SHP77 treated with DMSO at 0.1 percent for 48 hours (cell line): ENCODE data around the gene ANAPC2.

Experiments used
- DNase-seq: peaks from one replicate; lab custom pipeline; 2025; lab: John Stamatoyannopoulos, UW

The ANAPC2 gene, protein sequence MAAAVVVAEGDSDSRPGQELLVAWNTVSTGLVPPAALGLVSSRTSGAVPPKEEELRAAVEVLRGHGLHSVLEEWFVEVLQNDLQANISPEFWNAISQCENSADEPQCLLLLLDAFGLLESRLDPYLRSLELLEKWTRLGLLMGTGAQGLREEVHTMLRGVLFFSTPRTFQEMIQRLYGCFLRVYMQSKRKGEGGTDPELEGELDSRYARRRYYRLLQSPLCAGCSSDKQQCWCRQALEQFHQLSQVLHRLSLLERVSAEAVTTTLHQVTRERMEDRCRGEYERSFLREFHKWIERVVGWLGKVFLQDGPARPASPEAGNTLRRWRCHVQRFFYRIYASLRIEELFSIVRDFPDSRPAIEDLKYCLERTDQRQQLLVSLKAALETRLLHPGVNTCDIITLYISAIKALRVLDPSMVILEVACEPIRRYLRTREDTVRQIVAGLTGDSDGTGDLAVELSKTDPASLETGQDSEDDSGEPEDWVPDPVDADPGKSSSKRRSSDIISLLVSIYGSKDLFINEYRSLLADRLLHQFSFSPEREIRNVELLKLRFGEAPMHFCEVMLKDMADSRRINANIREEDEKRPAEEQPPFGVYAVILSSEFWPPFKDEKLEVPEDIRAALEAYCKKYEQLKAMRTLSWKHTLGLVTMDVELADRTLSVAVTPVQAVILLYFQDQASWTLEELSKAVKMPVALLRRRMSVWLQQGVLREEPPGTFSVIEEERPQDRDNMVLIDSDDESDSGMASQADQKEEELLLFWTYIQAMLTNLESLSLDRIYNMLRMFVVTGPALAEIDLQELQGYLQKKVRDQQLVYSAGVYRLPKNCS

DNA sequence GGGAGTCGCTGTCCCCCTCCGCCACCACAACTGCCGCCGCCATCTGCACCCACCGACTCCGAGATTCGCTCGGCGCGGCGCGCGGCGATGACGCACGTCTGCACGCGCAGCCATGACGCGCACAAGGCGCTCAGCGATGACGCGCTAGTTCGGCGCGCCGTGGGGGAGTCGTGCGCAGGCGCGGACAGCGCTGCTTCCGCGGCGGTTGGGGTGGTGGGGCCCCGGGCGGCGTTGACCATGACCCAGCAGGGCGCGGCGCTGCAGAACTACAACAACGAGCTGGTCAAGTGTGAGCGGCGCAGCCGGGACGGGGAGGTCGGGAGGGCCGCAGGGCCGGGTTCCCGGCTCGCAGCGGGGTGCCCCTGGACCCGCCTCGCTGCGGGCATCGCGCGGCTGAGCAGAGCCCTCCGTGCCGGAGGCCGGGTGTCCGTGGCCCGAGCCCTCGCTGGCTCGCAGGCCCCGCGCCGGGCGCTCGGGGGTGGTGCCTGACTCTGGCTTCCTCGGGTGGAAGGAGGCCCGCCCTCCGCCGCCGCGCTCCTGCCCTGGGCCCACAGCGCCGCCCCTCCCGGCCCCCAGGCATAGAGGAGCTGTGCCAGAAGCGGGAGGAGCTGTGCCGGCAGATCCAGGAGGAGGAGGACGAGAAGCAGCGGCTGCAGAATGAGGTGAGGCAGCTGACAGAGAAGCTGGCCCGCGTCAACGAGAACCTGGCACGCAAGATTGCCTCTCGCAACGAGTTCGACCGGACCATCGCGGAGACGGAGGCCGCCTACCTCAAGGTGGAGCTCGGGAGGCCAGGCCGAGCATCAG, at the start of gene ANAPC2, which contains the start of gene SSNA1:
ANAPC2 (minus strand) TSS at position 71 of the 807 bp plus-strand sequence; CDS start at position 43, 28 bp downstream.
SSNA1 (plus strand) TSS at position 187 of the 807 bp plus-strand sequence; CDS start at position 238, 51 bp downstream.
- peak; percentile 26 for DNase-seq

- DNase-seq, result no peak
These were observed 48.6 kb upstream of the ANAPC2 start for GRCh38 chr9:137236936-137237421.

GRCh38 chr9:137236238-137236935, 48.0 kb upstream of the ANAPC2 start:
- DNase-seq, result peak; percentile 18

- no peak for DNase-seq
These were observed 47.3 kb upstream of the ANAPC2 start for GRCh38 chr9:137235424-137236237.

GRCh38 chr9:137234758-137235423, 46.5 kb upstream of the ANAPC2 start:
- DNase-seq, result no peak

DNA sequence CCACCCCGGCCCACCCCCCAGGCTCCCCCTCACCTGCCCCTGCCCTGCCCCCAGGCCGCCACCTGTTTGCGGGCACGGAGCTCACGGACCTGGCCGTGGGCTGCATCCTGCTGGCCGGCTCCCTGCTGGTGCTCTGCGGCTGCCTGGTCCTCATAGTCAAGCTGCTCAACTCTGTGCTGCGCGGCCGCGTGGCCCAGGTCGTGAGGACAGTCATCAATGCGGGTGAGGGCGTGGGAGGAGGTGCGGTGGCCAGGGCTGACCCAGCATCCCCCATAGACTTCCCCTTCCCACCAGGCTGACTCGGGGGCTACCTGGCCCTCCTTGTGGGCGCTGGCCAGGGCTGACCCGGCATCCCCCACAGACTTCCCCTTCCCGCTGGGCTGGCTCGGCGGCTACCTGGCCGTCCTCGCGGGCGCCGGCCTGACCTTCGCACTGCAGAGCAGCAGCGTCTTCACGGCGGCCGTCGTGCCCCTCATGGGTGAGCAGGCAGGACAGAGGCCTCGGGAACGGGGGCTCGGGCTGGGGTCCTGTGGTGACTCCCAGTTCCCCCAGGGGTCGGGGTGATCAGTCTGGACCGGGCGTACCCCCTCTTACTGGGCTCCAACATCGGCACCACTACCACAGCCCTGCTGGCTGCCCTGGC, 45.8 kb upstream of the ANAPC2 start:
- DNase-seq, result no peak

DNA sequence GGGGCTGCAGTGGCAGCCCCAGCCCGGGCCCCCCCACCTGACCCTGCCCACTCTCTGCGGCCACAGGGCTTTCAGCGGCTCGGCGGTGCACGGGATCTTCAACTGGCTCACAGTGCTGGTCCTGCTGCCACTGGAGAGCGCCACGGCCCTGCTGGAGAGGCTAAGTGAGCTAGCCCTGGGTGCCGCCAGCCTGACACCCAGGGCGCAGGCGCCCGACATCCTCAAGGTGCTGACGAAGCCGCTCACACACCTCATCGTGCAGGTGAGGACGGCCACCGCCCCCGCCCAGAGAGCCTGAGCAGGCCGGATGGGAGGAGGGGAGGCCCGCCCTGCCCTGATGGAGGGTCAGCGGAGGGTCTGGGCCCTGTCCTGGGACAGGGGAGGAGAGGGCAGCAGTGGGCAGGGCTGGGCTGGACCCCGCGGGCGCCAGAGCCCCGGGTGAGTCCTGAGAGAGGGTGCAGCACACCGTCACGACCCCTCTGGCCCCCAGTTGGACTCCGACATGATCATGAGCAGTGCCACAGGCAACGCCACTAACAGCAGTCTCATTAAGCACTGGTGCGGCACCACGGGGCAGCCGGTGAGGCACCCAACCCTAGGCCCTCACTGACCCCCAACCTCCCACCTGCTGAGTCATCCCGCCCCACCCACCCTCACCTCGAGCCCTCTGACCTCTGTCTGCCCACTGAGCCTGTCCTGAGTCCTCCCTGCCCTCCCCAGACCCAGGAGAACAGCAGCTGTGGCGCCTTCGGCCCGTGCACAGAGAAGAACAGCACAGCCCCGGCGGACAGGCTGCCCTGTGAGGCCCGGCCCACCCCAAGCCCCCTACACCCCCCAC, 45.0 kb upstream of the ANAPC2 start:
- no peak for DNase-seq

- DNase-seq, result no peak
These were observed 44.1 kb upstream of the ANAPC2 start for GRCh38 chr9:137232510-137232909.

GRCh38 chr9:137232101-137232500, 43.7 kb upstream of the ANAPC2 start:
- DNase-seq, result no peak

- no peak for DNase-seq
These were observed 43.1 kb upstream of the ANAPC2 start for GRCh38 chr9:137231372-137232039.

GRCh38 chr9:137230705-137231371, 42.5 kb upstream of the ANAPC2 start, which contains the start of gene SLC34A3:
Gene SLC34A3, plus strand, starts transcription at chr9:137230901. Its CDS starts 802 bp downstream, at chr9:137231703.
- no peak for DNase-seq

DNA sequence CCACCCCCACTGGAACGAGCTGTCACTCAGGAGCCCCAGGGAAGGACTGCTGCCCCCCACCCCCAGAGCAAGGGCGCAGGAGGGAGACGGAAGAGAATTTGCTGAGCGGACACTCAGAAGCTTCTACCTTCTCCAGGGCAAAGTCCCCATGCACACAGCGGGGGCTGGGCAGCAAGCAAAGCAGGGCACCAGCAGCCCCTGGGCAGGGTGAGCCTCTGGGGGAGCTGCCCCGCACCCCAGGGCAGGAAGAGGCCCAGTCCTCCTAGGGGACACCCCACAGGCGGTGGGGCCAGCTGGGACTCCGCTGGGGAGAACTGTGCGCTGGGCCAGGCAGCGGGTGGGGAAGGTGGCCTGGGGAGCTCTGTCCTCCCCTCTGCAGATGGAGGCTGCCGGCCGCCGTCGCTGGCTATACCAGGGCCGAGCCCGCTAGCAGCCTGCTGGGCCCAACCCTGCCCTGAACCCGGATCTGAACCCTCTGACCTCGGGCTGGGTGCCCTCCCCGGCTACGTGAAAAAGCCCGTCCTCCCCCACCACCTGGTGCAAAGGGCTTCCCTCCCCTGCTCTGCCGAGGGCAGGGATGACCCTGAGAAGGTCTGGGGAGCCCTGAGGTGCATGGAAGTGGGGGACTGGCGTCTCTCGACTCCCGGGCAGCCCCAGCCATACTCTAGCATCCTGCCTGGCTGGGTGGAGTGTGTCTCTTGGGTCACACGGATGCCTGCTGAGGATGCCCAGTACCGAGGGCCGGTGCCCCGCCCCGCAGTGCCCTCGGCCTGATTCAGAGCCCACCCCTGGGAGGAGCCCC, 41.7 kb upstream of the ANAPC2 start:
- DNase-seq, result no peak

DNA sequence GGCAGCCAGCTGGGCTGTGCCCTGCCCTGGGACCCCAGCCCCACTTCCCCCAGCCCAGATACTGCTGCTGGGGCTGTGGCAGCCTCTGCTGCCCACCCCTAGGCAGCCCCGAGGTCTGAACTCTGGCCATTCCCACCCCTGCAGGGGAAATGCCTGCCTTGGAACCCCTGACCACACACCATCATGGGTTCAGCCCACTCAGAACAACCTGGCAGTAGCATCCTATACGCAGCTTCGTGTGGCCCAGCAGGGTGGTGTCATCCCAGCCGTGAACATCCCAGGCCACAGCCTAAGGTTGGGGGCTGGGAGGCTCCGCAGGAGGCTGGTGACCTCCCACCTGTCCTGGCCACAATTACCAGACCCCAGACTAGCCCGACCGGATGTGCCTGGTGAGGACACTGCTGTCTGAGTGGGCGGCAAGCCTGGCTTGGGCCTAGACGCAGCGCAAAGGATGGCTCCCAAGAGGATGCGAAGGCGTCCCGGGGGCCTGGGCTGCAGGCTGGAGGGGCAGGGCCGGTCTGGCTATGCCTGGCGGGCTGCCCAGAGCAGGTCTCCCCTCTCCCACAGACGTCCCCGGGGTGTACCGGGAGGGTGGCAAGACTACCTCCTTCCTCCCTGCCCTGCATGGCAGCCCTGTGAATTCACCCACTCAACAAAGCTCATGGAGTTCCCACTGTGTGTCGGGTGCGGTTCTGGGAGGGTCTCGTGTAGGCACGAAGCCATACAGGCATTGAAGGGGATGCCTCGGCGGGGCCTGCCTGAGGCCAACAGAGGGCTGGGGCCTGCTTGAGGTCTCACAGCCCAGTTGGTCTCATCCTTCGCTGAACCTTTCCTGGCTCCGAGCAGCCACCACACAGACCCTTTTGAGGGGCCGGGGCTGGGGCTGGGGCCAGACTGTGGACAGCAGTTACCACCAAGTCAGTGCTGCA, 40.9 kb upstream of the ANAPC2 start:
- DNase-seq, result no peak

DNA sequence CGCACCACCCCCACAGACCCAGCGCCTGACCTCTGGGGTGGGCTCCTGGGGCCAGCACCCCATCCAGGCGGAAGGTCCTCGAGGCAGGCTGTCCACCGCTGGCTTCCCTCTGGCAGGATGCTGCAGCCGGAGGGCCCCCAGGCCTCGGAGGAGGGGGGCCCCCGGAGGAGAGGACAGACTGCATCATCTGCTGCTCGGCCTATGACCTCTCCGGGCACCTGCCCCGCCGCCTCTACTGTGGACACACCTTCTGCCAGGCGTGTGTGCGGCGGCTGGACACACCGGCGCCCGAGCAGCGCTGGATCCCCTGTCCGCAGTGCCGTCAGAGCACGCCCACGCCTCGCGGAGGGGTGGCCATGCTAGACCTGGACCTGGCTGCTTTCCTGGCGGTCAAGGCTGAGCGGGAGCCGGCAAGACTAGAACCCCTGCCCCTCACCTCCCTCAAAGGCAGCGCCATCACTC, 40.2 kb upstream of the ANAPC2 start:
- DNase-seq, result no peak
